Glutamatergic neuron (in vitro differentiated cells): ENCODE measurements around the gene FAM124A. TPM values are rescaled to one million over a fixed set of nuclear protein-coding genes. Genes with fewer than 3 reads are reported as not detected.

Experiments used
- DNase-seq: peaks from one replicate; pipeline ENCODE4 v3.0.0; 2022
- H3K27ac Mint-ChIP-seq: one replicate; pipeline ENCODE4 v1.8.0; 2020; ENCODE audit warnings: mild to moderate bottlenecking, mixed read lengths, inconsistent platforms; ENCODE audit not compliant: unreplicated experiment
- H3K27me3 Mint-ChIP-seq: one replicate; pipeline ENCODE4 v1.8.0; 2020; ENCODE audit warnings: mild to moderate bottlenecking, moderate library complexity, mixed read lengths, inconsistent platforms; ENCODE audit not compliant: unreplicated experiment
- H3K36me3 Mint-ChIP-seq: one replicate; pipeline ENCODE4 v1.8.0; 2020; ENCODE audit warnings: mild to moderate bottlenecking, mixed read lengths, inconsistent platforms; ENCODE audit not compliant: unreplicated experiment
- H3K4me1 Mint-ChIP-seq: one replicate; pipeline ENCODE4 v1.8.0; 2020; ENCODE audit warnings: mild to moderate bottlenecking, low read depth, mixed read lengths, inconsistent platforms; ENCODE audit not compliant: unreplicated experiment
- H3K4me3 Mint-ChIP-seq: one replicate; pipeline ENCODE4 v1.8.0; 2020; ENCODE audit warnings: mild to moderate bottlenecking, mixed read lengths, inconsistent platforms; ENCODE audit not compliant: unreplicated experiment
- H3K9me3 Mint-ChIP-seq: one replicate; pipeline ENCODE4 v1.8.0; 2020; ENCODE audit warnings: mild to moderate bottlenecking, moderate library complexity, mixed read lengths, inconsistent platforms; ENCODE audit not compliant: unreplicated experiment
- total RNA-seq: library from RNA; stranded (reverse); fragmentation: NEBNext Ultra II Directional; extraction: Animal tissue kit (Norgen Biotek cat#: 25700); gene quantifications from one replicate; pipeline ENCODE4 v1.2.1, GENCODE V29; 2021; ENCODE audit not compliant: unreplicated experiment
- TF ChIP-seq, protein P1 (sequence below): fragments of 200-600 bp; sonication (generic); IDR thresholded peaks from one replicate; pipeline ENCODE4 v1.5.0; 2021; ENCODE audit not compliant: partially characterized antibody, unreplicated experiment

Gene FAM124A
- total RNA-seq, 1 donor from 2014 or later = 3.7 TPM

DNA sequence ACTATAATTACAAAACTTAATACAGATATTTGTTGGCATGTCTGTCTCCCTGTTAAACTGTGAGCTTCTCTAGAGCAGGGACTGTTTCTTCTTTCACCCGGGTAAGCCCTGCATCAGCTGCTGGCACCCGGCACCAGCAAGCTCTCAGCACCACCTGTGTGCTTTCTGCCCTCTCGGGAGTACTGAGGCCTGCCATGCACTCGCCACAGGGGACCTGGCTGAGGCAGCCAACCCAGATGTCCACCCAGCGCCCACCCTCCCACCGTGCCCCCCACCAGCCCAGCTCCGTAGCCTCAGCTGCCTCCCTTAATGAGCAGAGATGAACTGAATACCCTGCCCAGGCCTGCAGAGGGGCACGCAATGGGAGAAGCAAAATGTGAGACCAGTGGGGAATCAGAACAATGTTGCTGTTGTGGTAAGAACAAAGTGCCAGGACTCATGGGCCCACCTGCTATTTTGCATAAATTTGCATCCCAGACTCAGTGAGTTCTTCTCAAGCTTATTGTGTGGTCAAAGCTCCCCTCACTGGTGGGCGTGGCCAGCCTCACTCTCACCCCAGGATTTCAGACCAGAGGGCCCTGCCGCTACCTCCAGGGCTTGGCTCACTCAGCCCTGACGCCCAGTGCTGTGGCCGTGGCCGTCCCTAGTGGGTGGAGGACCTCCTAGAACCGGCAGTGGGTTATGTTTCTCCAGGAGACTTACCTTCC is 102.7 kb downstream of the FAM124A start:
- Mint-ChIP-seq H3K4me3 (no peak overlapping the region), H3K9me3 (peaks cover 3% of the 10 kb centered on the region), H3K36me3 (no peaks in the 10 kb centered on the region), H3K4me1 (peaks cover 8% of the 10 kb centered on the region), H3K27ac (no peak overlapping the region), H3K27me3 (peaks cover 4% of the 10 kb centered on the region)
- TF ChIP-seq, protein P1, sequence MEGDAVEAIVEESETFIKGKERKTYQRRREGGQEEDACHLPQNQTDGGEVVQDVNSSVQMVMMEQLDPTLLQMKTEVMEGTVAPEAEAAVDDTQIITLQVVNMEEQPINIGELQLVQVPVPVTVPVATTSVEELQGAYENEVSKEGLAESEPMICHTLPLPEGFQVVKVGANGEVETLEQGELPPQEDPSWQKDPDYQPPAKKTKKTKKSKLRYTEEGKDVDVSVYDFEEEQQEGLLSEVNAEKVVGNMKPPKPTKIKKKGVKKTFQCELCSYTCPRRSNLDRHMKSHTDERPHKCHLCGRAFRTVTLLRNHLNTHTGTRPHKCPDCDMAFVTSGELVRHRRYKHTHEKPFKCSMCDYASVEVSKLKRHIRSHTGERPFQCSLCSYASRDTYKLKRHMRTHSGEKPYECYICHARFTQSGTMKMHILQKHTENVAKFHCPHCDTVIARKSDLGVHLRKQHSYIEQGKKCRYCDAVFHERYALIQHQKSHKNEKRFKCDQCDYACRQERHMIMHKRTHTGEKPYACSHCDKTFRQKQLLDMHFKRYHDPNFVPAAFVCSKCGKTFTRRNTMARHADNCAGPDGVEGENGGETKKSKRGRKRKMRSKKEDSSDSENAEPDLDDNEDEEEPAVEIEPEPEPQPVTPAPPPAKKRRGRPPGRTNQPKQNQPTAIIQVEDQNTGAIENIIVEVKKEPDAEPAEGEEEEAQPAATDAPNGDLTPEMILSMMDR = no peak
- DNase-seq = no peak

DNA sequence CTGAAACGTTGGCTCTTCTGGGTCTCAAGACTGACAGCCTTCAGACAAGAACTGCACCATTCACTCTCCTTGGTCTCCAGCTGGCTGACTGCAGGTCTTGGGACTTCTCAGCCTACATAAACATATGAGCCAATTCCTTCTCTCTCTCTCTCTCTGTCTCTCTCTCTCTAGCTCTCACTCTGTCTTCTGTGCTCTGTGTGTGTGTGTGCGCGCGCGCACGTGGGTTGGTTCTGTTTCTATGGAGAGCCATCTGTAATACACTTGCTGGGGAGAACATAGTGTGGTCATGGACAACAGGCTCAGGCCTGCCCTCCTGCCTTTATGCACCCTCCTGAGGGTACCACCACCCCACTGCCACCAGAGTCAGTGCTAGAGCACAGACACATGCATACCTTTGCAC is 103.6 kb downstream of the FAM124A start:
- DNase-seq = no peak
- H3K27me3 Mint-ChIP-seq = peaks cover 4% of the 10 kb centered on the region
- no peak overlapping the region for H3K4me3 Mint-ChIP-seq
- H3K27ac Mint-ChIP-seq = no peak overlapping the region
- TF ChIP-seq, protein P1 = no peak
- H3K4me1 Mint-ChIP-seq = peaks cover 8% of the 10 kb centered on the region
- H3K36me3 Mint-ChIP-seq = no peaks in the 10 kb centered on the region
- H3K9me3 Mint-ChIP-seq = peaks cover 3% of the 10 kb centered on the region

DNA sequence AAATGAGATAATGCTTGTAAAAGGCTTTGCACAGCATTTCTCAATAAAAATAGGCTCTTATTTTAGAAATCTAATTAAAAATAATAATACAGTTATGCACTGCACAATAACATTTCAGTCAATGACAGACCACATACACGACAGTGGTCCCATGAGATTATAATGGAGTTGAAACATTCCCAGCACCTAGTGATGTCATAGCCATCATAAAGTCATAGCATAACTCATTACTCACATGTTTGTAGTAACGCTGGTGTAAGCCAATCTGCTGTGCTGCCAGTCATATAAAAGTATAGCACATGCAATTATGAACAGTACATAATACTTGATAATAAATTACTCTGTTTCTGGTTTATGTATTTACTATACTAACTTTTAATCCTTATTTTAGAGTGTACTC is 104.6 kb downstream of the FAM124A start:
- DNase-seq = no peak
- H3K27ac Mint-ChIP-seq = no peak overlapping the region
- TF ChIP-seq, protein P1 = no peak

DNA sequence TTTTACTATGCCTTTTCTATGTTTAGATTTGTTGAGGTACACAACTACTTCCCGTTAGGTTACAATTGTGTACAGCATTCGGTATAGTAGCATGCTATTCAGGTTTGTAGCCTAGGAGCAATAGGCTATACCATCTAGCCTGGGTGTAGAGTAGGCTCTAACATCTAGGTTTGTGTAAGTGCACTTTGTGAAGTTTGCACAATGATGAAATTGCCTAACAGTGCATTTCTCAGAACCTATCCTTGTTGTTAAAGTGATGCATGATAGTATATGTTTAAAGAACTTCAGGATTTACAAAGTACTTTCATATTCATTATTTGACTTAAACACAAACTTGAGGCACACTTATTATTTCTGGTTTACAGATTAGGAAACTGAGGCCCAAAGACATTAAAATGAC is 105.8 kb downstream of the FAM124A start:
- DNase-seq = no peak
- peaks cover 7% of the 10 kb centered on the region for H3K27me3 Mint-ChIP-seq
- H3K4me3 Mint-ChIP-seq = no peak overlapping the region
- no peak overlapping the region for H3K27ac Mint-ChIP-seq
- TF ChIP-seq, protein P1 = no peak
- H3K9me3 Mint-ChIP-seq = peaks cover 3% of the 10 kb centered on the region
- H3K4me1 Mint-ChIP-seq = peaks cover 8% of the 10 kb centered on the region
- H3K36me3 Mint-ChIP-seq = no peaks in the 10 kb centered on the region

More for the DNA sequence above, 104.6 kb downstream of the FAM124A start:
- Mint-ChIP-seq H3K27me3 (peaks cover 7% of the 10 kb centered on the region), H3K36me3 (no peaks in the 10 kb centered on the region), H3K4me3 (no peak overlapping the region), H3K9me3 (peaks cover 3% of the 10 kb centered on the region), H3K4me1 (peaks cover 8% of the 10 kb centered on the region)

DNA sequence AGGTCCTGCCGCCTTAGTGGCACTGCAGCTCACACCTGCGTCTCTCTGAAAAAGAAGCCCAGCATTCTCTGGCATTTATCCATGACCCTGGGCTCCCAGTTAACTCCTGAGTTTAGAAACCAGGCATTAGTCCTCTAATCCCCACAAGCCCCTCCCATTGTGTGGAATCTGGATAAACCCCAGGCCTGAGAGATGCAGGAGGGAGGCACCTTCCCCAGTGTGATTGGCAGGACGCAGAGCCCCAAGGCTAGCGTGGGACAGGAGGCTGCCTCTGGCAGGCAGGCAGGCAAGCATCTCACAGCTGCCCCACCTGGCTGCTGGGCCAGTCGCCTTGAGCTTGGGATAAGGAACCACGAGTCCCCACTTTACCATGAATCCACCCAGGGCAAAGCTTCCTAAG is 106.3 kb downstream of the FAM124A start:
- H3K27ac Mint-ChIP-seq = no peak overlapping the region
- no peak for DNase-seq
- H3K36me3 Mint-ChIP-seq = no peaks in the 10 kb centered on the region
- H3K4me3 Mint-ChIP-seq = no peak overlapping the region
- H3K9me3 Mint-ChIP-seq = no peaks in the 10 kb centered on the region
- H3K27me3 Mint-ChIP-seq = peaks cover 7% of the 10 kb centered on the region
- TF ChIP-seq, protein P1 = no peak
- H3K4me1 Mint-ChIP-seq = peaks cover 3% of the 10 kb centered on the region
